NCI-H460 (cell line): ENCODE results near the gene IGSF21. TPM values are rescaled to one million over a fixed set of nuclear protein-coding genes. Genes with fewer than 3 reads are reported as not detected.
"Not testable (repeated sequence)": the region's sequence is repeated elsewhere in the genome, so short reads cannot be mapped to it uniquely, and the experiment has no call there.

Source experiments
- DNase-seq: peaks from one replicate; pipeline ENCODE4 v3.0.0-alpha.2; 2016; ENCODE audit warnings: low read depth; ENCODE audit errors: extremely low read depth
- total RNA-seq: library from RNA; depleted of rRNA; stranded (reverse); fragments of >200 nt; shearing (Covaris generic); gene quantifications from 2 replicates; pipeline ENCODE4 v1.2.3, GENCODE V29; 2014

Gene IGSF21
- total RNA-seq, 1 experiment from 2014 or later, result not detected

DNA sequence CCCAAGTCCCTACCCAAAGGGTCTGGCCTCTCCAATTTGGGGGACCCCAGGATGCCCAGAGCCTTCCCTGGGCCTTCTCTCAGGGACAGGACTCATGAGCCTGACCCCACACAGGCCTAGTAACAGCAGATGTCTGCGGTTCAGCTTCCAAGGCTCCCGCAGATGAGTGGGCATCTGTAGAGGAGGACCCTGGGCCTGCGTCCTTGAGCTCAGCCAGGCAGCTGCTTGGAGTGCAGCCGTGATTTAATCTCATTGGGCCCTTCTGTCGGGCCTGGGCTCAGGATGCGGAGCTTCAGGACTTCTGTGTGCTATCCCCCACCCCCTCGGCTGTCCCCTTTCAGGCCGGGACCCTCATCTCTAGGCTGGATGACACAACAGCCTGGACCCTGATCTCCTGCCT is 35.4 kb downstream of the IGSF21 start:
- DNase-seq, result no peak

DNA sequence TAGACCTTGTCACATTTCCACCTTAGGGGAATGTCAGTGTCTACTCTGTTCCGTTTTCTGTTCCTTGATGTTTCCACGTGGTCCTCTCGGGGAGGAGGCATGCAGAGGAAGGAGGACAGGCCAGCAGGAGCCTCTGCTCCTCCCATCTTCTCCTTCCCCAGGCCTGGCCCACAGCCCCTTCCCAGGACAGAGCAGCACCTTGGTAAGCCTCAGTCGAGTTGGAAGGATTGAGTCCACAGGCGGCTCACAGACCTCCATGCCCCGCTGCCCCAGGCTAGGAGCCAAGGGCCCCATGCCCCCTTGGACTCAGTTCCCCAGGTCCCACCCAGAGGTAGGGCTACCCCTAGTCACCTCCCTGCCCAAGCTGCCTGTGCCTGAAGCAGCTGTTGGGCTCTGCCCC is 36.5 kb downstream of the IGSF21 start:
- no peak for DNase-seq

DNA sequence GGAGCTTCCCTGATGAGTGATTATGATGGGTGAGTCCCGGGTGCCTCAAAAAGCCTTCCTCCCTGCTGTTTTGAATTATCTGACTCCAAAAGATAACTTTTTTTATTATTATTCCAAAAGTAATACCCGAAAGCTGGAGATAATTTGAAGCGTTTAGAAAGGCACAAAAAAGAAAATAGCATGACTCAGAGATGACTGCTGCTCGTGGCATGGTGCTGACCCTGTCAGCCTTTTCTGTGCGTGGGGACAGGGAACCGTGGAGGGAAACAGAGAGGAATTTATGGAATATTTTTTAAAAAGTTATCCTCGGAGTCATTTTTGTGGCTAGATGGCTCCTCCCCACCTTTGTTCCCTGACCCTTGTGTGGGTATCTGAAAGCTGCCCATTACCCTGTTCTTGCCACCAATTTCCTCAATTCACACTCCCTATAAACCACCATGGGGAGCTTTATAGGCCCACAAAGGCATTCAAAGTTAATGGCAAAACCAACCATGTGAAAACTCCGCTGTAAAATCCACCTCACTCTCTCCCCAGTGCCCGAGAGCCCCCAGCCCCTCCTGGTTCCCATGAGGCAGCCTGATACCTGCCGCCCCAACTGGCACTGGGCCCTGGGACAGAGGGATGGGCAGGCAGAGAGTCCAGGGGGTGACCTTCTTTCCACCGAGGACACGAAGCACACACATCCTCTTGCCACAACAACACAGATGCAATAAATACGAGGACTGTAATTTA is 37.5 kb downstream of the IGSF21 start:
- no peak for DNase-seq

DNA sequence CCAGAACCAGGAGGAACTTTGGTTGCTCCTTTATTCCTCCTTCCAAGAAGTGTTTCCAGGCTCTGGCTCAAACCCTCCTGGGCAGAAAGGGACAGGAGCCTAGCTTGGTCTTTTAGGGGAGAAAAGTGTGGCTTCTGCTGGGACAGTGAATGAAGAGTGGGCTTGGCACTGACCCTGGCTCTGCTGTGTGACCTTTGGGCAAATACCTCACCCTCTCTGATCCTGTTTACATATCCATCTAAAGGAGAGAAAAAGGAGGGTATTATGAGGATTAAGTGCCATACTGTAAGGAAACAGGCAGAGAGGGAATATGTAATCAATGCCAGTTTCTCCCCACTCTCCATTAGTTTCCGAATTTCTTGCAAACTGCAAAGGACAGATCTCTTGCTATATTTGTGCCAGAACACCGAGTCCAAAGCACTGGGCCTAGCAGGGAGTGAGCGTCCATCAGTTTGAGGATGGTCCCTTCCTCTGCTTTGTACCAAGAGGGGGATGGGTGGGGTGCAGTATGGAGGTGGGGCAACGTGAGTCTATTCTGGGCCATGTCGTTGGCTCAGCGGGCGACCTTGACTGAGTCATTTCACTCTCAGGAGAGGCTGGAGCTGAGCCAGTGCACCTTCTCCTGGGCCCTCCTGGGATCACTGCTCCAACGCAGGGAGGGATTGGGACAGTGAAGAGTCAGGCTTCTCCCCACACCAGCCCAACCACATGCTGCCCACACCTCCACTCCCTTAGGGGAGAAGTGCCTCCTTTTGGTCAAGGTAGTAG is 38.4 kb downstream of the IGSF21 start:
- DNase-seq, result no peak

DNA sequence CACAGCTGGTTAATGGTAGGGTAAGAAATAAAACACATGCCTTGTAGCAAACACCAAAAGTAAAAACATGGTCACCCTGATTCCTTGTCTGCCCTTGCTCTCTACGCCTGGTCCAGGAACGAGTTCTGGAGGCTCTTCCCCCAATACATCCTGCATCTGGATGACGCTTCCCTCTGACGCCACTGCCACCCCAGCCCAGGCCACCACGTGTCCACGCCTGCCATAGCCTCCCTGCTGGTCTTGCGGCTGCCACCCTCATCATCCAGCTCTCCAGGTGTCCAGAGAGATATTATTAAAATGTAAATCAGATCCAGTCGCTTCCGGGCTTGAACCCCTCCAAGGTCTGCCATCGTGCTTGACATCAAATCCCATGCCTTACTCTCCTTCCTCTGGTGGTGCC is 39.3 kb downstream of the IGSF21 start:
- no peak for DNase-seq

DNA sequence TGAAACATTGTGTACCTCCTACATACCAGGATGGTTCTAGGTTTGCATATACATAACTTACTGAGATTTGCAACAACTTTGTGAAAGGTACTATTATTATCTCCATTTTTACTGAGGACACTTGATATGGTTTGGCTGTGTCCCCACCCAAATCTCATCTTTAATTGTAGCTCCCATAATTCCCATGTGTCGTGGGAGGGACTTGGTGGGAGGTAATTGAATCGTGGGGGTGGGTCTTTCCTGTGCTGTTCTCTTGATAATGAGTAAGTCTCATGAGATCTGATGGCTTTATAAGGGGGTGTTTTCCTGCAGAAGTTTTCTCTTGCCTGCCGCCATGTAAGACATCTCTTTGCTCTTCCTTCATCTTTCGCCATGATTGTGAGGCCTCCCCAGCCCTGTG is 40.1 kb downstream of the IGSF21 start:
- DNase-seq, result no peak

DNA sequence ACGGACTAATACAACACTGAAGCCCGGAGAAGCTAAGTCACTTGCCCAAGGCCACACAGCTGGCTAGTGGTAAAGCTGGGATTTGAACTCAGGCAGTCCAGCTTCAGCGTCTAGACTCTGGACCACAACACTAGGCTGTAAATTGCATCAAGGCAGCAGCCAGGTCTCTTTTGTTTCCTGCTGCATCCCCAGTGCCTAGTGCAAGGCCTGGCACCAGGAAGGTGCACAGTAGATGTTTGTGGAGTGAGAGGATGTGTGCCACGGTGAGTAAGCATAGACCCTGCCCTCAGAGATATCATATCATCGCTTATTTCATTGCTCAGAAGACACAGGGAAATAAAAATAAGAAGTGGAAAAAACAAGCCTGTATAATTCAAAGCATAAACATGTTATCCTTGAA is 40.9 kb downstream of the IGSF21 start:
- no peak for DNase-seq

DNA sequence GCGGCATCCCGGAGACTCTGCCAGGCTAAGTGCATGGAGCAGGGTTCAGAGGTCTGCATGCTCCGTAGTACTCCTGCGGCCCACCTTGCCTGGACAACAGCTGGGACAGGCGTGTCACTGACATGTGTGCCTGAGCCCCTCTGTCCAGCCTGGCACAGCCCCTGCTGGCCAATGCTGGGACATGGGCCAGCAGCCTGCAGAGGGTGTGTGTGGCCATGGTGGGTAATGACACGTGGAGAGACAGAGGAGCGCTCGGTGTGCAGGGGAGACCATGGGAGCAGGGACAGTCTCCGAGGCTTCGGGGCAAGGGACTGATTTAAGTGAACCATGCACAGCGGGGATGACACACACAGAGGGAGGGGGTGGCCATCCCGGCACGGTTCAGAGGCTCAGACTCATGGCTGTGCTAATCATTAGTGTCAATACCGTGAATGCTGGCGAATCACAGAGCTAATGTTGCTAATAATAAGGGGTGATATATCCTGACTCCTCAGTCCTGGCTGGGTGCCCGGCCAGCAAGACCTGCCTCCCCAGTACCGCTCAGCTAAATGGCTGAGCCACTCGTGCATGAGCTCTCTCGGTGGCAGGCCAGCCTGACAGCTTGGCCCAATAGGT is 41.5 kb downstream of the IGSF21 start:
- DNase-seq, result no peak

DNA sequence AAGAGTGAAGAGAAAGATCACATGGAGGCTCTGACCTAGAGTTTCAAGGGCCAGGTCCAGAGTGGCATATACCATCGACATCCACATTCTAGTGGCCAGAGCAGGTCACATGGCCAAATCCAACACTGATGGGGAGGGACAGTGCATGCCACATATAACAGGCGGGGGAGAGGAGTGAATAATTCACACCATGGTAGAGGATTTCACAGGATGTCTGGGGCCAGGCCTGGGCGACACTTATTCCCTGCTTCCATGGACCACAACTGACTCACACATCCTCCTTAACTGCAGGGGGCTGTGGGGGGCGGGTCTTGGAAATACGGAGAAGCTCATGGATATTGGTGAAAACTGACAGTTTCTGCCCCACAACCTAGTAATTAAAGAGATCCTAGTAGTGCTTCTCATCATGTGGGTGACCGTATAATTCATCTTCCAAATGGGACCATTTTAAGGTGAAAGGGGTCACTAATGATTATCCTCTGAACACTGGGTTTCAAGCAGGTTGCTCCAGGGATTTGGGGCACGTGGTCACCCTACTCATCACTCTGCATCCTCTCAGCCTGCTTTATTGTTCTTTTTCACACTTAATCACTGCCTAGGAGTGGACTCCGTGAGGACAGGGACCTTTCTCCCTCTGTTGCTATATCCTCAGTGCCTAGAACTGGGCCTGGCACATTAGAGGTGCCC is 44.0 kb downstream of the IGSF21 start:
- no peak for DNase-seq

DNA sequence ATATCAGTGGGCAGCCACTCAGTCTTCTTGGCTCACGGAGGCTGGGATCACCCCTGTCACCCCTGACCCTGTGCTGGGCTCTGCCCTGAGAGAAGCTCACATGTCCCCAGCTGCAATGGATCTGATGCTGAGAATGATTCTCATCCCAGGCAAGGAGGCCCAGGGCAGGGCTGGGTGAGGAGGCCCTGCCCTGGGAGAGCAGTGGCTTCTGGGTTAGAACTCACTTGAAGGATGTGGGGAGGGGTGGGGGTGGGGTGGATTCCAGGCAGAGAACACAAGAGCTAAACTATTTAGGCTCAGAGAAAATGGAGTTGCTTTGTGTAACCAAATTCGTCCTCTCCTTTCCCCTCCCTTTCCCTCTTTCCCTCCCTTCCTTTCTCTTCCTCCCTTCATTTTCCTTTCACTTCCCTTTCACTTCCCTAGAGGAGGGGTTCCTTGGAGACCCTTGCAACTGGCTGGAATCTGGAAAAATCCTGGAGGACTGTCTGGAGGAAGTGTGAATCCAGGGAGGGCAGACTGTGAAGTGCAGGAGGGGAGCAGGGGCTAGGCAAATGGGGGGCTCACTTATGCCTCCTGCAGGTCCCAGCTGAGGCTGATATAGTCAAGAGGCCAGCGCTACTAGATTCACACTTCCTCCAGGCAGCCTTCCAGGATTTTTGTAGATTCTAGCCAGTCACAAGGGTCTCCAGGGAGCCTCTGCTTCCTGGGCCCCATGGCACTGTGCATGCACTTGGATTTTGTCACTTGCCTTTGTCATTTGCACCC is 47.0 kb downstream of the IGSF21 start:
- no peak for DNase-seq

DNA sequence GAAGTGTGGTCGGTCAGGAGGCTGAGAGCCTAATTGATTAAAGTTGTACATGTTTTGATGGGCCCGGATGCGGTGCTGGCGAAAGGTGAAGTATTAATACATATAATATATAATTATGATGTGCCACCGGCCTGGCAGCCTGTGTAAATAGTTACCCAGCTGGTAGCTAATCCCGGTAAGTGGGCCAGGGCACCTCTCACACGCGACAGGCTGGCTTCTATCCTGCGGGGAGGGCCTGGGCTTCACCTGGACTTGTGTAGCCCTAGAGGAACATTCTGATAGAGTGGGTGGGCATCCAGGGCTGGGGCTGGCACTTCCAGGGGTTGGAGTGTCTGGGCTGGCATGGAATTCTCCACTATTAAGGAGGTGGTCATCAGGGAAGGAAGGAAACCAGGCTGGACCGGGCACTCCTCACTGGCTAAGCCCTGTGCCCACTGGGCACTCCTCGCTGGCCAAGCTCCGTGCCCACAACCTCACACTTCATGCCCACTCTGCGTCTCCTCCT is 48.3 kb downstream of the IGSF21 start:
- DNase-seq, result no peak

DNA sequence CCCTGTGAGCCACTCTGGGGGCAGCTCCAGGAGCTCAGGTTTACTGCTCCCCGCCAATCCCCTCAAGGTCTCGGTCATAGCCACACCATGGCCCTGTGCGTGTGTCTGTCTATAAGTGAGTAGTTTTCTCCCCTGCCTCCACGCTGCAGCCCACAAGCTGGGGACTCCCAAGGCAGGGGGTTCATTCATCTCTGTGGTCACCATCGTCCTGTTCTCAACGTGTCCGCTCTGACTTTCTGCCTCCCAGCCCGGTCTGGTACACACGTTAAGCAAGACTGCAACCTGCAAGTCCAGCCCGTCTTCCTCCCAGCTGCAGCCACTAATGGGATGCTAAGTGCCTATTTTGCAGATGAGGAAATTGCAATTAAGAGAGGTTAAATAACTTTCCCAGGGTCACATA is 49.8 kb downstream of the IGSF21 start:
- DNase-seq, result no peak

DNA sequence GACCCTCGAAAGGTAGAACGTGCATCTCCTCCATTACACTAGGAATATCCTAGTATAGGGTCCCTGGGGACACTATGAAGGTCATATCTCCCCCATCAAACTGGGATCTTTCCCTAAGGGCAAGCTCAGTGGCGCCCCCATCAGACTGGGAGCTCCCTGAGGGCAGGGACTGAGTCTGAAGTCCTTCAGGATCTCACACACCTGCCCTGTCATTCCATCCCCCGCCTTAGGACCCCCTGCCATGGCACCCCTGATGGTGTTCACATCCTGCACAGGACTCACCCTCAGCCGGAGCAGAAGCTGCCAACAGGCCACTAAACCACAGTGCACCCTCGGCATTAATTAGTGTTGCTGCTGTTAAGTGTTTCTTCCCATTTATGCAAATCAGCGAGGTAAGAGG is 50.4 kb downstream of the IGSF21 start:
- no peak for DNase-seq

DNA sequence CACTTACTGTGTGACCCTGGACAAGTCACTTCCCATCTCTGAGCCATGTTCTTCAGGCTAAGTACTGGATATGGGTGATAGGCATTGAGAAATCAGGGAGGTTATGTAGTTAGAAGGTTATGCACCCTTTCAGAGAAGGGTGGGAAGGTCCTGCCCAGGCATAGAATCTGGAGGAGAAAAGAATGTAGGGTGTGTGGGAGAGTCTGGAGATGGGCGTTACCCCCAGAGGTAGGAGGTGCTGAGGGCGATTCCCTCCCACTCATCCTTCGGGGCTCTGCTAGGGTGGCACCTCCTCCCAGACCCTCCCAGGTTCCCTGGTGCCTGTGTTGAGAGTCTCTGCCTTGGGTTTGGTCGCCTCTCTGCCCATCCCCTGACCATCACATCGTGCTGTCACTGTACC is 51.1 kb downstream of the IGSF21 start:
- DNase-seq, result no peak

DNA sequence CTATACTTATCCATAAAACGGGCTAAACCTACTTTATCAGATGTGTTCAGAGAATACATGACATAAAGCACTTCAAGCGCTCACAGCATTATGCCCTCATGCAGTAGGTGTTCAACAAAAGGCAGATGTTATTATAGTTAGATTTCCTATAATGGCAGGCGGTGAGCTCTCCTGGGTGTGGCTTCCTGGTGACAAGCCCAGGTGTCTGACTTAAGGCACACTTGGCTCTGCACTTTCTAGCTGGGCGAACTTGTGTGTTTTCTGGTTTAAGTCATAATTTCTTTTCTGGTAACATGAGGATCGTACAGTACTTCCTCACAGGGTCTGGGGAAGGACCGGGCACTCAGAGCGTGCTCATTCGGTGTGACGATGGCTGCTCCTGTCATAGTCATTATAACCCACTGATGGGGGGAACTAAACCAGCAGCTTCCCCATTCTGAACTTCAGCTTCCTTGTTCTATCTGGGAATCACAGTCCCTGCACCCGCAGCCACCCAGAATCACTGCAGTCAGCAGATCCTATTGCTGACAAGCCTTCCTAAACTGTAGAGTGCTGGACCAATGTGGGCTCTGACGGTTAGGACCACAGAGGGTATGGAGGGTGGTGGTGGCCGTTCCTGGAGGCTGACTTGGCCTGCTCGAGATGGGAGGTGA is 52.8 kb downstream of the IGSF21 start:
- DNase-seq, result no peak

DNA sequence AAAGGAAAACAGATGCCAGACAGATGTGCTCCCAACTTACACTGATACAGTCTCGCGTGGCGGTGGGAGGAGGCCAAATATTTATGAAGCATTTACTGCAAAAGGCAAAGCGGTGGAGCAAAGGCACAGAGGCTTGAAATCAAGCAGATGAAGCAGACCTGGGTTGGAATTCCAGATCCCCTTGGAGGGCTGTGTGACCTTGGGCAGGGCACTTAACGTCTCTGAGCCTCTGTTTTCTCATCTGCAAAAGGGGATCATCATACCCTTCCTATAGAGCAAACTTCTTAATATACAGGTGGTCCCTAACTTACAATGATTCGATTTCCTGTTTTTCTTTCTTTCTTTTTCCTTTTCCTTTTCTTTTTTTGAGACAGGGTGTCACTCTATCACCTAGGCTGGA is 54.1 kb downstream of the IGSF21 start:
- DNase-seq, result no peak

DNA sequence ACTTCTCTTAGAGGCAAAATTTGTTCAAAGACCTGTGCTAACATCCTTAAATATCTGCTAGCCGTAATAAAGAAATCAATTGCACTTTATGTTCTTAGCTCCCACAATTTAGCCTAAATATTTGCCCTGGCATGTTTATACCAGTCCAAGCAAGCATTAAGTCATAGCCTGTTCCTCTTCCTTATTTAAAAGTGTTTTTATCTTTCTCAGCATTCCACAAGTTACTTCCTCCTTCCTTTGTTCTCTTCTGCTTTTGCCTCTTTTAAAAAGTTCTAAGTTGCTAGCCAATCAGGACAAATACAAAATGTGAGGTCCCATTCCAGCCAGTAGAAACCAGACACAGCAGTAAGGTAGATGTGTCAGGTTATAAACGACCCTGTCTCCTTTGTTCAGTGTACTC is 58.0 kb downstream of the IGSF21 start:
- not testable (repeated sequence) for DNase-seq

DNA sequence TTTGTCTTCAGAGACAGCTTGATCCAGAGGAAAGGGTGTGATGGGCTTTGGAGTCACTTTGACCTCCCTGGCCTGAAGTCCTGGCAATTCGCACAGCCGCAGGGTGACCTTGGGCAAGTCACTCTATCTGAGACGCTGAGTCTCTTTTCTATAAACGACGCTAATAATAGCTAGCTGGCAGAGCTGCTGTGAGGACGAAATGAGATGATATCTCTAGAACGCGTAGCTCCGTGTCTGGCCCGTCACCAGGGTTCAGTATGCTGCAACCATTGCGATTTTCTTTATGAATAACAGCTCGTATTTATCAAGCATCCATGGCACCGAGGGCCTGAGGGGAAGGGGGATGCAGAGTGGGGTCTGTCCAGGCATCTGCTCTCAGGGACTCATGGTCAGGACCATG is 58.7 kb downstream of the IGSF21 start:
- no peak for DNase-seq

DNA sequence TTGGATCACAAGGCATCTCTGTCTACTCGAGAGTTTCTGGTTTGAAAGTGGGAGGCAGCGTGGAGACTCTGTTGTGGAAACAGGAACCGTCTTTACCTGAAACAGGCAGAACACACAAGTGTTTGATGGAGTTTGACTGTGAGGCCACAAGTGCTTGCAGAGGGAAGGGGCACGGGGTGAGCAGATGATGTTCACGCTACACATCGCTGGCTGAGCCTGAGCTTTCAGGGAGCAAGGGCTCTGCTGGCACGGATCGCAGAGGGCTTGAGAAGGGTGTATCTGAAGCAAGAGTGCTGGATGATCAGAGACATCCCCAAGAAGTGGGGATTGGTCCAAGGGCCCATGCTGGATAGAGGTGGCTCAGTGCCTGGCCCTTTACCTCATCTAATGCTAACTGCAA is 59.3 kb downstream of the IGSF21 start:
- no peak for DNase-seq

DNA sequence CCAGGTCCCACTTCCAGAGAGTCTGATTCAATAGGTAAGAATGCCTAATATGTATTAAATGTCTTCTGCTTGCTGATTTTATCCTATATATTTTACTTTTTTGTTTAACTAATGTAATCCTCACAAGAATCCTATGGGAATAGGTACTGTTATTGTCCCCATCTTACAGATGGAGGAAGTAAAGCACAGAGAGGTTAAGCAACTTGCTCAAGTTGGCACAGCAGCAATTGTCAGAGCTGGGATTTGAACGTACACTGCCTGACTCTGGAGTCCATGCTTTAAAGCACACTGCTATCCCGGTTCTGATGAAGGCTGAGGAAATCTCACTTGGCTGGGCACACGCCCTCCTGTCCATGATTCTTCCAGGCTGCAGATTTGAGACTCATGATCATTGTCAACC is 62.8 kb downstream of the IGSF21 start:
- no peak for DNase-seq
